HEK293 (cell line): ENCODE results near the gene P4HA1.

Source experiments
- CTCF ChIA-PET: fragments of 350-600 bp; formaldehyde crosslinking; extraction: SDS; loops from one replicate; lab custom pipeline; 2021; ENCODE audit warnings: antibody characterized with exemption; lab: Yijun Ruan, JAX
- POLR2A ChIA-PET: fragments of 300-600 bp; formaldehyde crosslinking; extraction: SDS; loops from one replicate; lab custom pipeline; 2020; ENCODE audit warnings: antibody characterized with exemption, inconsistent platforms; lab: Yijun Ruan, JAX
- H3K27ac ChIP-seq: fragments of 200-500 bp; sonication (Bioruptor generic); 2 replicates; pipeline ENCODE4 v1.5.1; 2014; ENCODE audit warnings: low read depth, low read length, control low read depth, inconsistent platforms; ENCODE audit errors: extremely low read depth
- H3K36me3 ChIP-seq, 2 experiments: fragments of 200-500 bp in 1 of 2; sonication (Bioruptor generic) in 1 of 2; 1 replicate in 1 of 2; 2 replicates in 1 of 2; pipeline ENCODE4 v1.5.1; 2014 to 2017; ENCODE audit warnings: inconsistent platforms in 2 of 2, low read length in 2 of 2; ENCODE audit not compliant: control insufficient read depth in 2 of 2, insufficient read depth in 1 of 2
- H3K4me1 ChIP-seq: fragments of 200-500 bp; sonication (Bioruptor generic); 2 replicates; pipeline ENCODE4 v1.5.1; 2014; ENCODE audit warnings: mild to moderate bottlenecking, low read length, inconsistent platforms; ENCODE audit not compliant: control insufficient read depth, insufficient read depth
- H3K4me3 ChIP-seq: 2 replicates; pipeline ENCODE4 v1.5.1; 2011; ENCODE audit warnings: low read depth, mild to moderate bottlenecking, control low read depth, low read length, moderate library complexity
- H3K9me3 ChIP-seq: fragments of 200-500 bp; sonication (Bioruptor generic); 2 replicates; pipeline ENCODE4 v1.5.1; 2014; ENCODE audit warnings: low read depth, low read length, inconsistent platforms; ENCODE audit not compliant: control insufficient read depth, insufficient read depth
- FEZF1 ChIP-seq: fragments of 450-650 bp; formaldehyde crosslinking; IDR thresholded peaks from 2 replicates; pipeline ENCODE4 v1.5.1; 2016; ENCODE audit warnings: missing biosample characterization, missing genetic modification characterization
- HIC1 ChIP-seq: fragments of 450-650 bp; formaldehyde crosslinking; IDR thresholded peaks from 2 replicates; pipeline ENCODE4 v1.5.1; 2016; ENCODE audit warnings: missing biosample characterization, missing genetic modification characterization
- HOXD13 ChIP-seq: sonication (generic); formaldehyde crosslinking; IDR thresholded peaks from 2 replicates; pipeline ENCODE4 v1.8.0; 2022; ENCODE audit warnings: missing genetic modification reagents, borderline replicate concordance
- KLF16 ChIP-seq: fragments of 450-650 bp; formaldehyde crosslinking; IDR thresholded peaks from 2 replicates; pipeline ENCODE4 v1.5.1; 2017; ENCODE audit warnings: missing biosample characterization, missing genetic modification characterization
- OVOL3 ChIP-seq: fragments of 450-650 bp; formaldehyde crosslinking; IDR thresholded peaks from 2 replicates; pipeline ENCODE4 v1.5.1; 2016; ENCODE audit warnings: missing biosample characterization, missing genetic modification characterization
- SP2 ChIP-seq: fragments of 450-650 bp; formaldehyde crosslinking; IDR thresholded peaks from 2 replicates; pipeline ENCODE4 v1.5.1; 2016; ENCODE audit warnings: missing biosample characterization, missing genetic modification characterization
- SP7 ChIP-seq: fragments of 450-650 bp; formaldehyde crosslinking; IDR thresholded peaks from 2 replicates; pipeline ENCODE4 v1.5.1; 2016; ENCODE audit warnings: missing biosample characterization, missing genetic modification characterization
- TRIM28 ChIP-seq: IDR thresholded peaks from 2 replicates; pipeline ENCODE4 v1.6.1; 2011; ENCODE audit warnings: low read length, control low read depth, borderline replicate concordance
- YY1 ChIP-seq: fragments of 450-650 bp; formaldehyde crosslinking; IDR thresholded peaks from 2 replicates; pipeline ENCODE4 v1.5.1; 2018; ENCODE audit warnings: missing biosample characterization, missing genetic modification characterization
- YY2 ChIP-seq: fragments of 450-650 bp; formaldehyde crosslinking; IDR thresholded peaks from 2 replicates; pipeline ENCODE4 v1.5.1; 2016; ENCODE audit warnings: missing biosample characterization, missing genetic modification characterization
- ZBTB21 ChIP-seq: fragments of 450-650 bp; formaldehyde crosslinking; IDR thresholded peaks from 2 replicates; pipeline ENCODE4 v1.5.1; 2017; ENCODE audit warnings: missing biosample characterization, missing genetic modification characterization
- ZFP3 ChIP-seq: fragments of 450-650 bp; formaldehyde crosslinking; IDR thresholded peaks from 2 replicates; pipeline ENCODE4 v1.5.1; 2016; ENCODE audit warnings: low read depth, missing biosample characterization, missing genetic modification characterization
- ZNF140 ChIP-seq: fragments of 450-650 bp; formaldehyde crosslinking; IDR thresholded peaks from 2 replicates; pipeline ENCODE4 v1.5.1; 2016; ENCODE audit warnings: missing biosample characterization, missing genetic modification characterization
- ZNF202 ChIP-seq: fragments of 450-650 bp; formaldehyde crosslinking; IDR thresholded peaks from 2 replicates; pipeline ENCODE4 v1.5.1; 2016; ENCODE audit warnings: missing biosample characterization, missing genetic modification characterization, borderline replicate concordance
- ZNF292 ChIP-seq: fragments of 450-650 bp; formaldehyde crosslinking; IDR thresholded peaks from 2 replicates; pipeline ENCODE4 v1.5.1; 2016; ENCODE audit warnings: low read depth, missing biosample characterization, missing genetic modification characterization, borderline replicate concordance
- ZNF341 ChIP-seq: fragments of 450-650 bp; formaldehyde crosslinking; IDR thresholded peaks from 2 replicates; pipeline ENCODE4; 2016; ENCODE audit warnings: low read depth, missing biosample characterization, missing genetic modification characterization
- ZNF404 ChIP-seq: fragments of 450-650 bp; formaldehyde crosslinking; IDR thresholded peaks from 2 replicates; pipeline ENCODE4 v1.5.1; 2017; ENCODE audit warnings: missing biosample characterization, missing genetic modification characterization
- ZNF416 ChIP-seq: fragments of 450-650 bp; formaldehyde crosslinking; IDR thresholded peaks from 2 replicates; pipeline ENCODE4 v1.5.1; 2016; ENCODE audit warnings: missing biosample characterization, missing genetic modification characterization
- ZNF521 ChIP-seq: fragments of 450-650 bp; formaldehyde crosslinking; IDR thresholded peaks from 2 replicates; pipeline ENCODE4 v1.5.1; 2017; ENCODE audit warnings: missing biosample characterization, mild to moderate bottlenecking, missing genetic modification characterization
- ZNF561 ChIP-seq: fragments of 450-650 bp; IDR thresholded peaks from 2 replicates; pipeline ENCODE4 v1.5.1; 2018; ENCODE audit warnings: missing biosample characterization, missing genetic modification characterization, borderline replicate concordance
- ZNF624 ChIP-seq: fragments of 450-650 bp; formaldehyde crosslinking; IDR thresholded peaks from 2 replicates; pipeline ENCODE4 v1.5.1; 2017; ENCODE audit warnings: missing biosample characterization, missing genetic modification characterization
- ZNF626 ChIP-seq: fragments of 450-650 bp; sonication (Bioruptor Pico); formaldehyde crosslinking; IDR thresholded peaks from 2 replicates; pipeline ENCODE4 v1.5.1; 2018; ENCODE audit warnings: missing biosample characterization, missing genetic modification characterization, inconsistent platforms
- ZNF658 ChIP-seq: fragments of 450-650 bp; formaldehyde crosslinking; IDR thresholded peaks from 2 replicates; pipeline ENCODE4; 2016; ENCODE audit warnings: missing biosample characterization, missing genetic modification characterization
- ZNF707 ChIP-seq: fragments of 450-650 bp; formaldehyde crosslinking; IDR thresholded peaks from 2 replicates; pipeline ENCODE4 v1.5.1; 2016; ENCODE audit warnings: missing biosample characterization, missing genetic modification characterization
- ZNF837 ChIP-seq: fragments of 450-650 bp; formaldehyde crosslinking; IDR thresholded peaks from 2 replicates; pipeline ENCODE4 v1.5.1; 2016; ENCODE audit warnings: missing biosample characterization, missing genetic modification characterization
- TF ChIP-seq, protein P1 (sequence below): fragments of 450-650 bp; formaldehyde crosslinking; IDR thresholded peaks from 2 replicates; pipeline ENCODE4 v1.5.1; 2017; ENCODE audit warnings: missing biosample characterization, missing genetic modification characterization
- TF ChIP-seq, protein P2 (sequence below): fragments of 450-650 bp; formaldehyde crosslinking; IDR thresholded peaks from 2 replicates; pipeline ENCODE4 v1.5.1; 2016; ENCODE audit warnings: missing biosample characterization, missing genetic modification characterization
- TF ChIP-seq, protein P3 (sequence below): fragments of 450-650 bp; formaldehyde crosslinking; IDR thresholded peaks from 2 replicates; pipeline ENCODE4 v1.5.1; 2017; ENCODE audit warnings: missing biosample characterization, missing genetic modification characterization
- TF ChIP-seq, protein P4 (sequence below): fragments of 450-650 bp; formaldehyde crosslinking; IDR thresholded peaks from 2 replicates; pipeline ENCODE4 v1.5.1; 2016; ENCODE audit warnings: missing biosample characterization, missing genetic modification characterization

Gene P4HA1

DNA sequence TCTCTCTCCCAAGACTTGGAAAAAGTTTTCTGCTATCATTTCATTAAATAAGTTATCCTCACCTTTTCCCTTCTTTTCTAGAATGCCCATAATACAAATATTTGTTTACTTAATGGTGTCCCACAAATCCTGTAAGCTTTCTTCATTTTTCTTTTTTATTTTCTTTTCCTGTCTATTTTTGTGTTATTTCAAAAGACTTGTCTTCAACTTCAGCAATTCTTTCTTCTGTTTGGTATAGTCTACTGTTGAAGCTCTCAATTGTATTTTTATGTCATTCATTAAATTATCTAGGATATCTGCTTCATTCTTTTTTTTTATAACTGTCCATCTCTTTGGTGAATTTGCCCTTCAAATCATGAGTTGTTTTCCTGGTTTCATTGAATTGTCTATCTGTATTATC, 117.0 kb downstream of the P4HA1 start:
- Histone ChIP-seq H3K4me1 (no peaks in the 10 kb centered on the region), H3K27ac (no peak overlapping the region)
- TF ChIP-seq ZNF202 (no peak), ZNF837 (tag by site-specific recombination) (no peak), ZFP3 (tag by site-specific recombination) (no peak), ZNF707 (tag by site-specific recombination) (no peak), ZNF341 (tag by site-specific recombination) (no peak), SP7 (tag by site-specific recombination) (no peak), ZNF624 (tag by site-specific recombination) (no peak), ZNF404 (tag by site-specific recombination) (no peak), TRIM28 (no peak), KLF16 (tag by site-specific recombination) (no peak), YY2 (tag by site-specific recombination) (no peak), ZNF416 (tag by site-specific recombination) (no peak), ZNF292 (tag by site-specific recombination) (no peak), ZNF561 (tag by site-specific recombination) (no peak)
- TF ChIP-seq, protein P1, sequence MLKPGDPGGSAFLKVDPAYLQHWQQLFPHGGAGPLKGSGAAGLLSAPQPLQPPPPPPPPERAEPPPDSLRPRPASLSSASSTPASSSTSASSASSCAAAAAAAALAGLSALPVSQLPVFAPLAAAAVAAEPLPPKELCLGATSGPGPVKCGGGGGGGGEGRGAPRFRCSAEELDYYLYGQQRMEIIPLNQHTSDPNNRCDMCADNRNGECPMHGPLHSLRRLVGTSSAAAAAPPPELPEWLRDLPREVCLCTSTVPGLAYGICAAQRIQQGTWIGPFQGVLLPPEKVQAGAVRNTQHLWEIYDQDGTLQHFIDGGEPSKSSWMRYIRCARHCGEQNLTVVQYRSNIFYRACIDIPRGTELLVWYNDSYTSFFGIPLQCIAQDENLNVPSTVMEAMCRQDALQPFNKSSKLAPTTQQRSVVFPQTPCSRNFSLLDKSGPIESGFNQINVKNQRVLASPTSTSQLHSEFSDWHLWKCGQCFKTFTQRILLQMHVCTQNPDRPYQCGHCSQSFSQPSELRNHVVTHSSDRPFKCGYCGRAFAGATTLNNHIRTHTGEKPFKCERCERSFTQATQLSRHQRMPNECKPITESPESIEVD = no peak
- TF ChIP-seq, protein P2, sequence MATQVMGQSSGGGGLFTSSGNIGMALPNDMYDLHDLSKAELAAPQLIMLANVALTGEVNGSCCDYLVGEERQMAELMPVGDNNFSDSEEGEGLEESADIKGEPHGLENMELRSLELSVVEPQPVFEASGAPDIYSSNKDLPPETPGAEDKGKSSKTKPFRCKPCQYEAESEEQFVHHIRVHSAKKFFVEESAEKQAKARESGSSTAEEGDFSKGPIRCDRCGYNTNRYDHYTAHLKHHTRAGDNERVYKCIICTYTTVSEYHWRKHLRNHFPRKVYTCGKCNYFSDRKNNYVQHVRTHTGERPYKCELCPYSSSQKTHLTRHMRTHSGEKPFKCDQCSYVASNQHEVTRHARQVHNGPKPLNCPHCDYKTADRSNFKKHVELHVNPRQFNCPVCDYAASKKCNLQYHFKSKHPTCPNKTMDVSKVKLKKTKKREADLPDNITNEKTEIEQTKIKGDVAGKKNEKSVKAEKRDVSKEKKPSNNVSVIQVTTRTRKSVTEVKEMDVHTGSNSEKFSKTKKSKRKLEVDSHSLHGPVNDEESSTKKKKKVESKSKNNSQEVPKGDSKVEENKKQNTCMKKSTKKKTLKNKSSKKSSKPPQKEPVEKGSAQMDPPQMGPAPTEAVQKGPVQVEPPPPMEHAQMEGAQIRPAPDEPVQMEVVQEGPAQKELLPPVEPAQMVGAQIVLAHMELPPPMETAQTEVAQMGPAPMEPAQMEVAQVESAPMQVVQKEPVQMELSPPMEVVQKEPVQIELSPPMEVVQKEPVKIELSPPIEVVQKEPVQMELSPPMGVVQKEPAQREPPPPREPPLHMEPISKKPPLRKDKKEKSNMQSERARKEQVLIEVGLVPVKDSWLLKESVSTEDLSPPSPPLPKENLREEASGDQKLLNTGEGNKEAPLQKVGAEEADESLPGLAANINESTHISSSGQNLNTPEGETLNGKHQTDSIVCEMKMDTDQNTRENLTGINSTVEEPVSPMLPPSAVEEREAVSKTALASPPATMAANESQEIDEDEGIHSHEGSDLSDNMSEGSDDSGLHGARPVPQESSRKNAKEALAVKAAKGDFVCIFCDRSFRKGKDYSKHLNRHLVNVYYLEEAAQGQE = no peak
- TF ChIP-seq, all 188 proteins: peak for 0
- Histone ChIP-seq H3K36me3 (no peaks in the 10 kb centered on the region), H3K9me3 (no peaks in the 10 kb centered on the region), H3K4me3 (no peak overlapping the region)
- POLR2A ChIA-PET = interaction anchor here (0.7 kb wide), 1 partner anchor 22 kb away, joined by 7 read pairs; no protein-coding TSS in a partner anchor
- CTCF ChIA-PET = no interaction called here

DNA sequence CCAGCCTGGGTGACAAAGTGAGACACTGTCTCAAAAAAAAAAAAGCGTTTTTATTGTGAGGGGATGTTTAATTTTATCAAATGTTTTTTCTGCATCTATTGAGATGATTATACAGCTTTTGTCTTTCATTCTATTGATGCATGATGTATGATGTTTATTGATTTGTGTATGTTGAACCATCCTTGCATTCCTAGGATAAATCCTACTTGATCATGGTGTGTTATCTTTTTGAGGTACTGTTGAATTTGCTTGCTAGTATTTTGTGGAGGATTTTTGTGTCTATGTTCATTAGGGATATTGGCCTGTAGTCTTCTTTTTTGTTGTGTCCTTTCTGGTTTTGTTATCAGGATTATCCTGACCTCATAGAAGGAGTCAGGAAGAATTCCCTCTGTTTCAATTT, 119.8 kb downstream of the P4HA1 start:
- no peak overlapping the region for H3K4me3 ChIP-seq
- H3K9me3 ChIP-seq = no peaks in the 10 kb centered on the region
- TF ChIP-seq FEZF1 (no peak), OVOL3 (tag by site-specific recombination) (no peak), ZNF521 (no peak), ZBTB21 (tag by site-specific recombination) (no peak), HOXD13 (CRISPR knock-in tag) (no peak), SP2 (tag by site-specific recombination) (no peak), ZNF140 (tag by site-specific recombination) (no peak), YY1 (tag by site-specific recombination) (no peak), ZNF626 (no peak), ZNF658 (tag by site-specific recombination) (no peak), HIC1 (tag by site-specific recombination) (no peak)
- TF ChIP-seq, protein P3, sequence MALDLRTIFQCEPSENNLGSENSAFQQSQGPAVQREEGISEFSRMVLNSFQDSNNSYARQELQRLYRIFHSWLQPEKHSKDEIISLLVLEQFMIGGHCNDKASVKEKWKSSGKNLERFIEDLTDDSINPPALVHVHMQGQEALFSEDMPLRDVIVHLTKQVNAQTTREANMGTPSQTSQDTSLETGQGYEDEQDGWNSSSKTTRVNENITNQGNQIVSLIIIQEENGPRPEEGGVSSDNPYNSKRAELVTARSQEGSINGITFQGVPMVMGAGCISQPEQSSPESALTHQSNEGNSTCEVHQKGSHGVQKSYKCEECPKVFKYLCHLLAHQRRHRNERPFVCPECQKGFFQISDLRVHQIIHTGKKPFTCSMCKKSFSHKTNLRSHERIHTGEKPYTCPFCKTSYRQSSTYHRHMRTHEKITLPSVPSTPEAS (tag by site-specific recombination) = no peak
- TF ChIP-seq, protein P4, sequence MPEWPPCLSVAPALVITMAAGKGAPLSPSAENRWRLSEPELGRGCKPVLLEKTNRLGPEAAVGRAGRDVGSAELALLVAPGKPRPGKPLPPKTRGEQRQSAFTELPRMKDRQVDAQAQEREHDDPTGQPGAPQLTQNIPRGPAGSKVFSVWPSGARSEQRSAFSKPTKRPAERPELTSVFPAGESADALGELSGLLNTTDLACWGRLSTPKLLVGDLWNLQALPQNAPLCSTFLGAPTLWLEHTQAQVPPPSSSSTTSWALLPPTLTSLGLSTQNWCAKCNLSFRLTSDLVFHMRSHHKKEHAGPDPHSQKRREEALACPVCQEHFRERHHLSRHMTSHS (tag by site-specific recombination) = no peak
- TF ChIP-seq, all 188 proteins: peak for 0
- Histone ChIP-seq H3K36me3 (no peaks in the 10 kb centered on the region), H3K27ac (no peak overlapping the region), H3K4me1 (no peaks in the 10 kb centered on the region)
- POLR2A ChIA-PET = no interaction called here
- CTCF ChIA-PET = interaction anchor here (0.7 kb wide), 2 partner anchors 41 to 161 kb away, joined by 3 to 4 read pairs; no protein-coding TSS in a partner anchor
